ENCODE measurements around the gene GNG11.
"Not testable (repeated sequence)": the region's sequence is repeated elsewhere in the genome, so short reads cannot be mapped to it uniquely, and the experiment has no call there.

GRCh38 chr7:93915888-93916287, 5.6 kb upstream of the GNG11 start:
- not testable (repeated sequence) for TF ChIP-seq CTCF (IDR thresholded peaks at IDR 0.05 in 2 of 3, conservative IDR thresholded peaks at IDR 0.05 in 1 of 3; ENCODE audit: borderline replicate concordance in 1 of 3, insufficient read depth in 1 of 3, low read depth in 2 of 3, low read length in 2 of 3); REST (IDR thresholded peaks at IDR 0.05; ENCODE audit: low read depth); POLR2AphosphoS5 (IDR thresholded peaks at IDR 0.05; ENCODE audit: low read depth, low read length); ZNF274 (IDR thresholded peaks at IDR 0.05; ENCODE audit: low read depth, low read length); TCF7L2 (IDR thresholded peaks at IDR 0.05; ENCODE audit: borderline replicate concordance, extremely low read depth, insufficient read depth, insufficient read length); CEBPB (IDR thresholded peaks at IDR 0.05; ENCODE audit: low read depth); SP1 (IDR thresholded peaks at IDR 0.05; ENCODE audit: low read depth)
- TF ChIP-seq, protein P1, sequence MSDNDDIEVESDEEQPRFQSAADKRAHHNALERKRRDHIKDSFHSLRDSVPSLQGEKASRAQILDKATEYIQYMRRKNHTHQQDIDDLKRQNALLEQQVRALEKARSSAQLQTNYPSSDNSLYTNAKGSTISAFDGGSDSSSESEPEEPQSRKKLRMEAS (IDR thresholded peaks at IDR 0.05), result not testable (repeated sequence)

Measured in HCT116 (cell line).